Calu3 (cell line): ENCODE data around the gene PRPH. TPM values are rescaled to one million over a fixed set of nuclear protein-coding genes. Genes with fewer than 3 reads are reported as not detected.
A peak's percentile ranks its signal among the peaks of the same experiment; 100 is the strongest.

ENCODE experiments used
- BruUV-seq: library from RNA; stranded (reverse); fragments of 400-500 nt; replicated peaks from 2 replicates; lab custom pipeline; 2021; lab: Mats Ljungman, UMichigan
- CTCF ChIA-PET: fragments of 300-600 bp; sonication (Branson Sonifier 250); formaldehyde crosslinking; loops from one replicate; lab custom pipeline; 2022; ENCODE audit warnings: antibody characterized with exemption; lab: Charles Lee
- DNase-seq: peaks from one replicate; pipeline ENCODE4 v3.0.0; 2022
- H3K27ac Mint-ChIP-seq: one replicate; pipeline ENCODE4 v1.8.0; 2022; ENCODE audit warnings: mixed read lengths; ENCODE audit not compliant: unreplicated experiment
- H3K27me3 Mint-ChIP-seq: one replicate; pipeline ENCODE4 v1.8.0; 2022; ENCODE audit warnings: mixed read lengths; ENCODE audit not compliant: unreplicated experiment
- H3K36me3 Mint-ChIP-seq: one replicate; pipeline ENCODE4 v1.8.0; 2022; ENCODE audit warnings: mild to moderate bottlenecking, moderate library complexity, mixed read lengths; ENCODE audit not compliant: insufficient read depth, unreplicated experiment
- H3K4me1 Mint-ChIP-seq: one replicate; pipeline ENCODE4 v1.8.0; 2022; ENCODE audit warnings: mild to moderate bottlenecking, low read depth, mixed read lengths; ENCODE audit not compliant: unreplicated experiment
- H3K4me3 Mint-ChIP-seq: one replicate; pipeline ENCODE4 v1.8.0; 2022; ENCODE audit warnings: mild to moderate bottlenecking, low read depth, moderate library complexity, mixed read lengths; ENCODE audit not compliant: unreplicated experiment
- H3K9me3 Mint-ChIP-seq: one replicate; pipeline ENCODE4 v1.8.0; 2022; ENCODE audit warnings: low read depth, mixed read lengths; ENCODE audit not compliant: unreplicated experiment
- intact Hi-C: fragments of 100-400 bp; cut with micrococcal nuclease; formaldehyde crosslinking; loops from one replicate; pipeline ENCODE4 v1.10.0; 2022; ENCODE audit not compliant: unreplicated experiment
- total RNA-seq: library from RNA; stranded (reverse); gene quantifications from 2 replicates; pipeline ENCODE4 v1.2.3, GENCODE V29; 2022
- TF ChIP-seq, protein P1 (sequence below): fragments of 200-600 bp; IDR thresholded peaks from one replicate; pipeline ENCODE4 v1.8.0; 2022; ENCODE audit warnings: antibody characterized with exemption; ENCODE audit not compliant: unreplicated experiment

Gene PRPH
- total RNA-seq, 1 experiment from 2014 or later, result not detected

GRCh38 chr12:49328816-49329215 is 33.9 kb downstream of the PRPH start:
- CTCF ChIA-PET, result no interaction called here
- BruUV-seq, result no TSS peak
- Mint-ChIP-seq H3K27ac (no peak overlapping the region), H3K27me3 (no peaks in the 10 kb centered on the region), H3K4me1 (no peaks in the 10 kb centered on the region), H3K4me3 (no peak overlapping the region), H3K9me3 (no peaks in the 10 kb centered on the region), H3K36me3 (peaks cover 40% of the 10 kb centered on the region)
- DNase-seq, result no peak
- TF ChIP-seq, protein P1, sequence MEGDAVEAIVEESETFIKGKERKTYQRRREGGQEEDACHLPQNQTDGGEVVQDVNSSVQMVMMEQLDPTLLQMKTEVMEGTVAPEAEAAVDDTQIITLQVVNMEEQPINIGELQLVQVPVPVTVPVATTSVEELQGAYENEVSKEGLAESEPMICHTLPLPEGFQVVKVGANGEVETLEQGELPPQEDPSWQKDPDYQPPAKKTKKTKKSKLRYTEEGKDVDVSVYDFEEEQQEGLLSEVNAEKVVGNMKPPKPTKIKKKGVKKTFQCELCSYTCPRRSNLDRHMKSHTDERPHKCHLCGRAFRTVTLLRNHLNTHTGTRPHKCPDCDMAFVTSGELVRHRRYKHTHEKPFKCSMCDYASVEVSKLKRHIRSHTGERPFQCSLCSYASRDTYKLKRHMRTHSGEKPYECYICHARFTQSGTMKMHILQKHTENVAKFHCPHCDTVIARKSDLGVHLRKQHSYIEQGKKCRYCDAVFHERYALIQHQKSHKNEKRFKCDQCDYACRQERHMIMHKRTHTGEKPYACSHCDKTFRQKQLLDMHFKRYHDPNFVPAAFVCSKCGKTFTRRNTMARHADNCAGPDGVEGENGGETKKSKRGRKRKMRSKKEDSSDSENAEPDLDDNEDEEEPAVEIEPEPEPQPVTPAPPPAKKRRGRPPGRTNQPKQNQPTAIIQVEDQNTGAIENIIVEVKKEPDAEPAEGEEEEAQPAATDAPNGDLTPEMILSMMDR, result no peak
- intact Hi-C loops, result no loop called here

DNA sequence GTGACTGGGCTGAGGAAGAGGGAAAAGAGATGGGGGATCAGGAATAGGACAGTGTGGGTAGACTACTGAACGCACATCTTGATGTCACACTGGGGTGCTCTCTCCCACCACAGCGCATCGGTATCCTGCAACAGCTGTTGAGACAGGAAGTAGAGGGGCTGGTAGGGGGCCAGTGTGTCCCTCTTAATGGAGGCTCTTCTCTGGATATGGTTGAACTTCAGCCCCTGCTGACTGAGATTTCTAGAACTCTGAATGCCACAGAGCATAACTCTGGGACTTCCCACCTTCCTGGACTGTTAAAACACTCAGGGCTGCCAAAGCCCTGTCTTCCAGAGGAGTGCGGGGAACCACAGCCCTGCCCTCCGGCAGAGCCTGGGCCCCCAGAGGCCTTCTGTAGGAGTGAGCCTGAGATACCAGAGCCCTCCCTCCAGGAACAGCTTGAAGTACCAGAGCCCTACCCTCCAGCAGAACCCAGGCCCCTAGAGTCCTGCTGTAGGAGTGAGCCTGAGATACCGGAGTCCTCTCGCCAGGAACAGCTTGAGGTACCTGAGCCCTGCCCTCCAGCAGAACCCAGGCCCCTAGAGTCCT is 35.2 kb downstream of the PRPH start:
- no TSS peak for BruUV-seq
- H3K9me3 Mint-ChIP-seq, result no peaks in the 10 kb centered on the region
- no peak for DNase-seq
- H3K27me3 Mint-ChIP-seq, result no peaks in the 10 kb centered on the region
- CTCF ChIA-PET, result interaction anchor here (0.6 kb wide), 1 partner anchor 163 kb away, joined by 4 read pairs; no protein-coding TSS in a partner anchor
- H3K36me3 Mint-ChIP-seq, result peaks cover 38% of the 10 kb centered on the region
- no peaks in the 10 kb centered on the region for H3K4me1 Mint-ChIP-seq
- no peak overlapping the region for H3K4me3 Mint-ChIP-seq
- intact Hi-C loops, result no loop called here
- no peak overlapping the region for H3K27ac Mint-ChIP-seq
- TF ChIP-seq, protein P1, result no peak

- intact Hi-C loops, result no loop called here
- TF ChIP-seq, protein P1, result no peak
- no peaks in the 10 kb centered on the region for H3K9me3 Mint-ChIP-seq
- BruUV-seq, result no TSS peak
- CTCF ChIA-PET, result interaction anchor here (0.8 to 1.7 kb wide), 8 partner anchors 8 to 250 kb away, joined by 3 to 19 read pairs (median 12); partner anchors contain the start of genes DNAJC22 and TROAP
- no peaks in the 10 kb centered on the region for H3K4me1 Mint-ChIP-seq
- no peak overlapping the region for H3K27ac Mint-ChIP-seq
- H3K27me3 Mint-ChIP-seq, result no peaks in the 10 kb centered on the region
- H3K4me3 Mint-ChIP-seq, result no peak overlapping the region
- DNase-seq, result no peak
- H3K36me3 Mint-ChIP-seq, result peaks cover 31% of the 10 kb centered on the region
Observed at GRCh38 chr12:49330631-49331379, 35.9 kb downstream of the PRPH start.

DNA sequence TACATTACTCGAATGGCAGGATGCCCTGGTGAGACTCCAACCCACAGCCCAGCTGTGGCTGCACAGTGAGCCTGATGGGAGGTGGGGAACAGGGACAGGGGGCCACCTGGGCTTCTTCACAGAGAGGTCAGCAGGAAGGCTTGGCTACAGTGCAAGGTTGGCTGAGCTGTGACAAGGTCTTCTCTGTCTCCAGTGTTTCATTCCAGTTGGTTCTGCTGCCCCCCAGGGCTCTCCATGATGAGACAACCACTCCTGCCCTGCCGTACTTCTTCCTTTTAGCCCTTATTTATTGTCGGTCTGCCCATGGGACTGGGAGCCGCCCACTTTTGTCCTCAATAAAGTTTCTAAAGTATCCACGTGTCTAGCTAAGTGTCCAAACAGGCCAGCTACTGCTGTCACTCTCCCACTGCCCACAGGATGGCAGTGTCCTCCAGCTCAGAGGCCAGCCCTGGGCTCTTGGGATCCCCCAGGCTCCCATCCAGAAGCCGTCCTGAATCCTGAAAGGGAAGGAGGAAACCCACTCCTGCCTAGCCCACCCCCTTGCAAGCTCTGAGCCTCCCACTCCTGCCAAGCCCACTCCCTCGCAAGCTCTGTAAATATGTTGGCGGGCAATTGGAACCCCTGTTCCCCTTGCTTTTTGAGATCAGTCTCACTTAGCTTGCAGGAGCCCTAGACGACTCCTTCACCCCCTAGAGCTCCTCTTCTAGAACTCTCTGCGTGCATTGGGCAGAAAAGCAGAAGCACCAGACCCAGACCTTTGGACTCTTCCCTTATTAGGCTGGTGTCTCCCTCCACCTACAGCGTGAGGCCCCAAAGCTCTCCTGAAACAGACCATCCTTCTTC is 36.7 kb downstream of the PRPH start:
- no peaks in the 10 kb centered on the region for H3K27me3 Mint-ChIP-seq
- no TSS peak for BruUV-seq
- no peak overlapping the region for H3K4me3 Mint-ChIP-seq
- no peaks in the 10 kb centered on the region for H3K4me1 Mint-ChIP-seq
- peaks cover 28% of the 10 kb centered on the region for H3K36me3 Mint-ChIP-seq
- peak; percentile 46 for DNase-seq
- H3K27ac Mint-ChIP-seq, result no peak overlapping the region
- CTCF ChIA-PET, result interaction anchor here (0.8 to 1.7 kb wide), 9 partner anchors 9 to 249 kb away, joined by 3 to 19 read pairs (median 11); partner anchors contain the start of genes DNAJC22 and TROAP
- TF ChIP-seq, protein P1, result peak; percentile 27
- no peaks in the 10 kb centered on the region for H3K9me3 Mint-ChIP-seq
- intact Hi-C loops, result no loop called here
